MM.1S (cell line): Measurements from ENCODE around the gene LRRC15.

ENCODE experiments used
- EZH2phosphoT487 ChIP-seq: fragments of 300-600 bp; sonication (generic); IDR thresholded peaks from 2 replicates; pipeline ENCODE4 v1.6.1; 2018; ENCODE audit warnings: antibody characterized with exemption, low read length
- TF ChIP-seq, protein P1 (sequence below): fragments of 300-600 bp; sonication (generic); IDR thresholded peaks from 2 replicates; pipeline ENCODE4 v1.5.1; 2016; ENCODE audit warnings: antibody characterized with exemption, low read length, mixed read lengths

DNA sequence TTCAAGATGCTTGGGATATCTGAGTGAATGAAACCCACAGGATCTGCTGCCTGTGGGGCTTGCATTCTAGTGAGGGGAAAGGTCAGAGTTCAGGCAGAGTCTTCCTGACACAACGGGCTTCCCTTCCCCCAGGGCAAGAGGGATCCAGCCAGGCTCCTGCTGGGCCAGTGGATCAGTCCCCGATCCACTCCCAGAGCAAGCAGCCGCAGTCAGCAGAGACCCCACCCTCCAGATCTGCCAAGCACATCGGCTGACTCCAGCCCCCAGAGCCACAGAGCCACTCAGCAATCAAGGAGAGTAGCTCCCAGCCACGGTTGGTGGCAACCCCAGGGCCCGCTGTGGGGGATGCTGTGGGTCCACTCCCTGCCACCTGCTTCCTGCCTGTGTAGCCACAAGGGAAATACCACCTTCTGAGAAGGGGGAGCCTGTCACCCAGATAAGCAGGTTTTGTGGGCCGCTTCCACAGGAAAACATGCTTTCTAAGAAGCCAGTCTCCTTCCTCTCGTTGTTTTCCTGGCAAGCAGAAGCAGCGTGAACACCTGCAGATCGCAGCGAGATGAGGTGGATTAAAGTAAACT, 63.3 kb downstream of the LRRC15 start:
- TF ChIP-seq, protein P1, sequence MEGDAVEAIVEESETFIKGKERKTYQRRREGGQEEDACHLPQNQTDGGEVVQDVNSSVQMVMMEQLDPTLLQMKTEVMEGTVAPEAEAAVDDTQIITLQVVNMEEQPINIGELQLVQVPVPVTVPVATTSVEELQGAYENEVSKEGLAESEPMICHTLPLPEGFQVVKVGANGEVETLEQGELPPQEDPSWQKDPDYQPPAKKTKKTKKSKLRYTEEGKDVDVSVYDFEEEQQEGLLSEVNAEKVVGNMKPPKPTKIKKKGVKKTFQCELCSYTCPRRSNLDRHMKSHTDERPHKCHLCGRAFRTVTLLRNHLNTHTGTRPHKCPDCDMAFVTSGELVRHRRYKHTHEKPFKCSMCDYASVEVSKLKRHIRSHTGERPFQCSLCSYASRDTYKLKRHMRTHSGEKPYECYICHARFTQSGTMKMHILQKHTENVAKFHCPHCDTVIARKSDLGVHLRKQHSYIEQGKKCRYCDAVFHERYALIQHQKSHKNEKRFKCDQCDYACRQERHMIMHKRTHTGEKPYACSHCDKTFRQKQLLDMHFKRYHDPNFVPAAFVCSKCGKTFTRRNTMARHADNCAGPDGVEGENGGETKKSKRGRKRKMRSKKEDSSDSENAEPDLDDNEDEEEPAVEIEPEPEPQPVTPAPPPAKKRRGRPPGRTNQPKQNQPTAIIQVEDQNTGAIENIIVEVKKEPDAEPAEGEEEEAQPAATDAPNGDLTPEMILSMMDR, result no peak
- TF ChIP-seq EZH2phosphoT487, result no peak
